NCI-H446 (cell line): ENCODE measurements around the gene CSRP2.

Experiments used
- DNase-seq, 2 experiments: peaks; one replicate each; lab custom pipeline; 2025; lab: John Stamatoyannopoulos, UW

Gene CSRP2

DNA sequence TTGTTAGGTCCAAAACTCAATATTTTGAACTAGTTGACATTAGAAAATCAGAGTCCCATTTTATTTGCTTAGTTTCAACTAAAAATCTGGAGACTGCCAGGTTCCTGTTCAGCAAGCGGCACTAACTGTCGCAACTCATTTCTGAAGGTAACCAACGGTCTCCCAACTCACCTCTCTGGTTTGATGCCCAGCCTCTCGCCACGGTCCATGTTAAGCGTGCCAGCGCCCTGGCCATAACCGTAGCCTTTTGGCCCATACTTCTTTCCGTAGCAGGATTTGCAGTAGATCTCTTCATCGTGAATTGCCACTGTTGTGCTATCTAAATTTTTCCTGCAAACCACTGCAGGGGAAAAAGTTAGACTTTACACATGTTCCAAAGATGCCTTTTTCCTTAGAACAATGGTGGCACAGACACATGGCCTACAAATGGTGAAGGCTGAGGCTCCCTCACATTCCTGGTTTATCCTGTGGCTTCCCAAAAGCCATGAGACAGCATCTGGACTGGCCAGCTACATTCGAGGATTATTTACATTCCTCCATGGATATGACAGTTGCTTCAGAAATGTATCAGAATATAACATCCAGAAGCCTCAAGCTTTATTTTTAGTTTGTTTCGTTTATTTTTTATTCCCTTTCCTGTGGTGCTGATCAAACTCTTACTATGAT lies 15.7 kb downstream of the CSRP2 start:
- no peak for DNase-seq

DNA sequence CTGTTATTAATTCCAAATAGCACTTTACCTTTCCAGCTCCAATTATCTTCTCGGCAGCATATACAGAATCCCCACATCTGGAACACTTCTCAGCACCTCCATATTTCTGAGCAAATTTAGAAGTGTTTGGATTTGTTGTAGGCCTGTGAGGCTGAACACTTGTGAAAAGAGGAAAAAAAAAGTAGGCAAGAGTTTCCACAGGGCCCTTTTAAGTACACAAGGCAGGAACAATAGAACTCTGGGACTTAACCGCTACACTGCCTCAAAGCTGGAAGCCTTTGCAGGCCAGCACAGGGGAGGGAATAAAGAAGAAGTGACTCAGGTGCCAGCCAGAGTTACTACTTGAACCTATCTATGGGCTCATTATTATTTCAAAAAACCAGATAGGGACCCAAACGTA lies 18.6 kb downstream of the CSRP2 start:
- no peak for DNase-seq

DNA sequence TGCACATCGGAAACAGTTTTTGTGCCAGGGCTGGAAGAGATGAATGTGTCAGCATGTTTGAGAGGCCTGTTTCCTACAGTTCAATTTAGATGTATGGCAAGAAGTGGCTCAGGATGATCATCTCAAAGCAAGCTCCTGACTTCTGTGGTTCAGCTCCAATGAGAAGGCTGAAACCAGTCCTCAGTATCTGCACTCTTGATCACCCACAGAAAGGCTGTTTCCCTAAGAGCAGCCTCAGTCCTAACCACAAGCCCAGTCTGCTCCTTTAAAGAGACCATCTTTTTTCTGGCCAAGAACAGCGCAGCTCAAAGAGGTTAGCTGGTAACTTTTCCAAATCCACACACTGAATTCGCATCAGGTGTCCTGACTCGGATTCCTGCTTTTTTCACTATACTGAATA lies 19.2 kb downstream of the CSRP2 start:
- DNase-seq, result no peak

DNA sequence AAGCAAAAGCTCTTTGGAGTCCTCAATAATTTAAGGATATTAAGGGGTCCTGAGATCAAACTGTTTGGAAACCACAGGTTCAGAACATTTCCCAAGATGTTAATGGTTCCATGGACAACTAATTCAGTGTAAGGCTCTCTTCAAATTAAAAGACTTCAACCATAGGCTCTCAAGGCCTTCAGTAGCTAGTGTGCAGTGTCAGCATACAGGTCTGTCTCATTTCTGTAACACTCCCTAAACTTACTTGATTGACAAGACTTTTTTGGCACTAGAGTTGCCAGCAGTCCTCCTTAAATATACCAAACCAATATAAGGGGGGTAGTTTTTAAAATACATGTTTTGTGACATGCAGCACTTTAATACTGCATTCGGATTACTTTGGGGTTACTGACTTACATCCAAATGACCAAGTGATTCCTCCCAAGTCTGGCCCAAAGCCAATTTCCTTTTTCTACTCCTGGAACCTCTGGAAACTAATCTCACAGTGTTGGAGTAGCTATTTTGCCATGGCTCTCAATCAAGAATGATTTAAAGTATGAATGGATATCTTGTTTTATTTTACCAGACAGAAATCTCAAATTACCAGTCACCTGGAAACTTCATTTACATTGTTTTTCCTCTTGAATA lies 22.7 kb downstream of the CSRP2 start:
- no peak for DNase-seq

DNA sequence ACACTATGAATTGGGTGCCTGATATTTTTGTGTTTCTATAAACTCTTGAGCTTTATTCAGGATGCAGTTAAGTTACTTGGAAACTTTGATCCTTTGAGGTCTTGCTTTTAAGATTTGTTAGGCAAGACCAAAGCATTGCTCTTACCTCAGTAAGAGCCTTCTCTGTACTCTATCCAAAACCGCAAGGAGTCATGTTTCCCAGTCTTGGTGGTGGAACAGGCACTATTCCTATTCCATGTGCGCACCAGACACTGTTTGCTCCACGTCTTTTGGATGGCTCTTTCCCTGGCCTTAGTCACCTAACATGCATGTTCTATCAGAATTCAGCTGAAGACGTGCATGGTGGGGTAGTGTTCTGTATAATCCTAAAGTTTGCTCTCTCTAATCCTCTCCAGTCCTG lies 23.5 kb downstream of the CSRP2 start:
- no peak for DNase-seq

DNA sequence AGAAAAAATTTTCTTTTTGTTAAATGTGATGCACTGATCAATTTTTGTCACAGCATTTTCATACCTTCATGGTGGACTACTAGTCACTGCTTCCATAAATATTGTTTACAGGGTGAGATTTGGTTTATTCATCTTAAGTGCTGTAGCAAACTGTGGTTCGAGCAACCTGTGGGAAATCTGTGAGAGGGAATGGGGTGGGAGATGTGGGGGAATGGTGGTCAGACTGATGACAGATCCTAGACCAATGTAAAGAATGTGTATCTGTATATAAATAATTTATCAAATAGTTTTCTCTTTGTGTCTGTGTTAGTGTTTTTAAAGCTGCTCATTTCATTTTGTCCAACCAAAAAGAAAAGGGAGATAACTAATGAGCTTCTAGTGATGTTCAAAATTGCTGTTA lies 26.7 kb downstream of the CSRP2 start:
- no peak for DNase-seq

DNA sequence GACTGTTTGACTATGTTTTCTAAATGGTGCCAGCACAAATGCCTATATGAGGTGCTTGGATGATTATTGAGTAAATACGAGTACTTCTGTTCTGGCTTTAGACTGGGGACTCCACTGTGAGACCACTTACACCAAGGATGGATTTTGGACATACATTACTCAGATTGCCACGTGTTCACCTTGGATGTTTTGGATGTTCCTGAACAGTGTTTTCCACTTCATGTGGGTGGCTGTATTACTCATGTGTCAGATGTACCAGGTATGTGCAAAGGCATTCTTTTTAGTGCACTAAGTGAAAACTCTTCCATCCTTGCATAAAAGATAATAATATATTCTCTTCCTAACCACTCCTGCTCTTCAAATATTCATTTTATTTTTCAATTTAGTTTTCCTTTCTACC lies 30.7 kb downstream of the CSRP2 start:
- no peak for DNase-seq

DNA sequence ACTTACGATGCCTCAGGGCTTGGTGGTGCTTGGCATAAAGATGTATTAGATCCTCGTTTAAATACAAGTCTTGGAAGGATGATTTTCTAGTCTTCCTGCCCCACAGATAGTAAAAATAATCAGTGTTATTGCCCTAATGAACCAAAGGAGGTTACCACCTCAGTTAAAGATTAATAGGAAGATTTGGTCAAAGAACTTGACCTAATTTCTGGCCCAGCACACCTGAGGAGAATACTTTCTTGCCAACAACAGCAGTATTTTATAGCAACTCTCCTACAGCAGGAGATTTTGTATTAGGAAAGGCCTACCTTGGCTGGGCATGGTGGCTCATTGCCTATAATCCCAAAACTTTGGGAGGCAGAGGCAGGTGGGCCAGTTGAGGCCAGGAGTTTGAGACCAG lies 31.6 kb downstream of the CSRP2 start:
- DNase-seq, result no peak

DNA sequence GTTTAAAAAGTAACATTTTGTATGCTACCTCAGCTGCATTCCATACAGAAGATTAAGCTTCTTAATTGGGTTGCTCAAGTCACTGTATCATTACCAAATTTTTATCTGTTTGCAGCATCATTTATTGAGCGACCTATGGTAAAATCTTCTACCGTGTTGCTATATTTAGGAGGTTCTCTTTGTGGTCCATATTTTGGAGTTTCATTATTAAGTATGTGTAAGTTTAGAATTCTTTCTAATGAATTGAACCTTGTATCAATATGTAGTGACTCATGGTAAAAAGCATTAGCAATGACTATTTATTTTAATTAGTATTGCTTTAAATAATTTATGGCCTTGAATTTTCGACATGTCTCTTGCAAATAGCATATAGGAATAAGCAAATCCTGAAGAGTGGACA lies 42.2 kb downstream of the CSRP2 start:
- no peak for DNase-seq

DNA sequence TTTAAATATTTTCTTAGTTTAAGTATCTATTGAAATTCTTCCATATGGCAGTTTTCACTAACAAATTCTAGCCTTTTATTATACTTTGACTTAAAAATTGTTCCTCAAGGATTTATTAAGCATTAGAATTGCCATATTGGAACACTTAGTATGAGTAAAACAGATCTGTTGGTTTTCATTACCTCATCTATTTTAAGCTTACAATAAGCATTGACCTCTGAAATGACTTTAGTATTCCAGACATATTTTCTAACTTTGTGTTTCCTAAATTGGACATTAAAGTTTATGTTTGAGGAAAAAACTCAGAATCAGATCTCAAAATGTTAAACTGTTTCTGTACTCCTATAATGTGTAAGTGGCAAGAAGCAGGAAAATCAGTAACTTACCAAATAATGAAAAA lies 48.4 kb downstream of the CSRP2 start:
- no peak for DNase-seq

DNA sequence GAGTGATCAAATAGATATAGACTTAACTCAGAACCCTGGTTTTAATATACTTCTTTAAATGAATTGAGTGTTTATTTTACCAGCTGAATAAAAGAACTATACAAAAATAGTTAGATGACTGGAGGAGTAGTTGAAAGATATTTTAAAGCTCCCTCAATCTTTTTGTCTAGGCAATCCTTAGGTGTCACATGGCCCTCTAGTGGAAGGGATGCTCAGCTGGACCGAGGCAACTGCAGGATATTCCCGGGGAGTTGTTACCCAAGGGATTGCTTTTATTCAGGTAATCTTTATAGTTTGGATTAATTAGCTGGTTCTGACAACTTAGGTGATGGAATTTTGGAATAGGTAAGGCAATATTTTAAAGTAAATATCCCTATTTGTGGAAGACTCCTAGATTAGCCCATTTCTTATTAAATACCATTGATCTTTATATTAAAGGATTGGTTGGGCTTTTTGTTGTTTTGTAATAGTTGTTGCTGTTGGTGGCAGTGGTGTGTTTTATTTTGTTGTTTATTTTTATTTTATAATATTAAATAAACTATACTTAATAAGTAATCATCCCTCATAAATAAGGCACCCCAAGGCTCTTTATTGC lies 57.8 kb downstream of the CSRP2 start:
- DNase-seq, result peak in 1 of 2 experiments; percentile 24

DNA sequence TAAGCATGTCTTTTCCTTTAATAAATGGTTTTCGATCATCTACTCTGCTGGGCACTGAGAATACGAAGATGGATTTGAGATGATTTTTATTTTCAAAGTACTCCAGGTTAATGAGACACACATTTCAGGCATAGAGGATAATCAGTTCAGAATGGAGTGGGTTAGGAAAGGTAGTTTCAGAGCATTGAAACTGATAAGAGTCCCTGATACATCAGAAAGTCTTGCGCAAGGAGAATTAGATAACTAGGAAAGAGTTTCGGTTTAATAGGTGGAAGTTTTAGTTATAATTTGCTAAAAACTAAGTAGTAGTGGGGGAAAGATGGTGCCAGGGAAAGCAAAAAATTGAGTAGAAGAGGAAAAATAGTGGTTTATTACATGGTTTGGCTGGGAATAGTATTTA lies 64.8 kb downstream of the CSRP2 start:
- no peak for DNase-seq

DNA sequence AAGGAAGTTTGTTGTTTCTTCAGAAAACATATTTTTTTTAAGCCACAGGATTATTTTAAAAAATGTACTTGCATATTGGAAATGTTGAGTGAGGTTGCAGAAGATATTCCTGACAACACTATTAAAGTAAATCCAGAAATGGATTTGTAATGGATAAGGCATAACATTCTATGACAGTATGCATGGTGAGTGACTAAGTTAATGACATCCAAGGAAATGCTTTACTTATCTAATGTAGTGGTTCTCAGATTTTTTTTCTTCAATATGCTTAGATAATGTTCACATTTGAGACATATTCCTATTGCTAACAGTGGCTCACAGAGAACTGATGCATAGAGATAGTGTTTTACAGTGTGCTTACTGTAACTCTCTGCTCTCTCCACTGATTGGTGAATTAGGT lies 65.6 kb downstream of the CSRP2 start:
- no peak for DNase-seq

DNA sequence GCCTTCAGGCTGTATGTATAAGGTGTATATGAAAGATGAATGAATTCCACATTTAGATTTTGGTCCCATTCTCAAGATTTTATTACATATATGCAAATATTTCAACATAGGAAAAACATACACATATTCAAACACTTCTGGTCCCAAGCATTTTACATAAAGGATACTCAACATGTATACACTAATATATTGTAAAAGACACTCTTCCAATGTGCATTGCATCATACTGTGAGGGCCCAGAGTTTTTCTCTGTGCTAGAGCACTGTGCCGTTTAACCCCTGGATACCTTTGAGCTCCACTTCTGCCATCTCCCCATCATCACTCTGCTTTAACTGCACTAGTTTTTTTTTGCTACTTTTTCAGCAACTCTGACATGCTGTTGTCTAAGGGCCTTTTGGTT lies 66.8 kb downstream of the CSRP2 start:
- no peak for DNase-seq

DNA sequence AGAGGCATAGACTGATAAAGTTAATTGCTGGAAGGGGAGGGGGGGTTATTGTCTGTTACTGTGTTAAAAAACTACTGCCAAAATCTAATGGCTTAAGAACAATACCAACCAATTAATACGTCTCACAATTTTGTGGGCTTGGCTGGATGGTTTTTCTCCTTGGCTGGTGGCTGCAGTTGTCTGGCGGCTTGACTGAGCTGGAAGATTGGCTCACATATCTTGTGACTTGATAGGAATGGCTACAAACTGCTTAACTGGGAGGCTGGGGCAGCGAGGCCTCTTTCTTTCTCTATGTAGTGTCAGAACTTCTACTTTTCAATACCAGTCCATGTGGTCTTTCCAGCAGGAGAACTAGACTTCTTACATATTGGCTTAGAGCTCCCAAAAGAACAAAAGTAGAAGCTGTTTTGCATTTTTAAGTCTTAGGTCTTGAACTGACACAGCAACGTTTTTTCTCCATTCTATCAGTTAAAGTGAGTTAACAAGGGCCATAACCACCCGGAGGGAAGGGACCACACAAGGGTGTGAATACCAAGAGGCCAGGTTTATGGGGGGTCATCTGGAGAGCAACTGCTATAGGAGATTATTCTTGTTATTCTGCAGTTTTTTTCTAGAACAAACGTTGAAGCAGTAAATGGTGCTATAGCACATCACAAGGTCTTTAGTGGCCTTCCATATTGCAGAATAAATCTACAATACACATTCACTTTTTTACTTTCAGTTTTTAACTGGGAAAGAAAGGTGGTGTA lies 68.0 kb downstream of the CSRP2 start:
- peak in 1 of 2 experiments; percentile 3 for DNase-seq
